ENCODE data around the gene ECE1.

The ECE1 gene

DNA sequence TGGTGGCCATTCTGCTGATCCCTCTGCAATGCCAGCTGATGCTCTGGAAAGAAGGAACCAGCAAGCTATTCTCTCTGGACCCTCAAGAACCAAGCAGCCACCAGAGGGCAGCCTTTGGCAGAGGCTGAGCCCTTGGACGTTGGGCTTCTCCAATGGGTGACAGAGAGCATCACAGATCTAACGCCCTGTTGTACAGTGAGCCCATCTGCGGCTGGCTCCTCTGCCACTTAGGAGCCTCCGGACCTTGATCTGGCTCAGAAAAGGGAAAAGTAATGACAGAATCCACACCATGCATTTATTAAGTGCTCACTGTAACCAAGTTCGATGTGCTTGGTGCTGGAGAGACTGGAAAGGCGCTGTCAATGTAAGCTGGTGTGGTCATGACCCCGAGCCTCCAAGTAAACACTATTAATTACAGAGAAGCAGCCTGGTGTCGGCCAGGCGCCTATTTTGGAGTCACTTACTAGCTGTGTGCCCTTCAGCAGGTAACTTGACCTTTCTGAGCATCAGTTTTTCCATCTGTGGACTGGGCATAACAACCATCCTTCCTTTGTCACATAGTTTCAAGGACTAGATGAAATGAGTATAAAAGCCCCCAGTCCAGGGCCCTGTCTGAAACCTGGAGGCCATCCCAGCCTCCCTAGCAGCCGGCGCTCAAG is 34.9 kb downstream of the ECE1 start:
- Histone ChIP-seq H3K4me3 (replicated peaks; ENCODE audit: low read depth, low read length) (no peak overlapping the region), H3K36me3 (ENCODE audit: control insufficient read depth, insufficient read depth, low read length) (peaks cover 6% of the 10 kb centered on the region), H3K27me3 (replicated peaks; ENCODE audit: control insufficient read depth, insufficient read depth, low read length) (no peaks in the 10 kb centered on the region)
- TF ChIP-seq, protein P1, sequence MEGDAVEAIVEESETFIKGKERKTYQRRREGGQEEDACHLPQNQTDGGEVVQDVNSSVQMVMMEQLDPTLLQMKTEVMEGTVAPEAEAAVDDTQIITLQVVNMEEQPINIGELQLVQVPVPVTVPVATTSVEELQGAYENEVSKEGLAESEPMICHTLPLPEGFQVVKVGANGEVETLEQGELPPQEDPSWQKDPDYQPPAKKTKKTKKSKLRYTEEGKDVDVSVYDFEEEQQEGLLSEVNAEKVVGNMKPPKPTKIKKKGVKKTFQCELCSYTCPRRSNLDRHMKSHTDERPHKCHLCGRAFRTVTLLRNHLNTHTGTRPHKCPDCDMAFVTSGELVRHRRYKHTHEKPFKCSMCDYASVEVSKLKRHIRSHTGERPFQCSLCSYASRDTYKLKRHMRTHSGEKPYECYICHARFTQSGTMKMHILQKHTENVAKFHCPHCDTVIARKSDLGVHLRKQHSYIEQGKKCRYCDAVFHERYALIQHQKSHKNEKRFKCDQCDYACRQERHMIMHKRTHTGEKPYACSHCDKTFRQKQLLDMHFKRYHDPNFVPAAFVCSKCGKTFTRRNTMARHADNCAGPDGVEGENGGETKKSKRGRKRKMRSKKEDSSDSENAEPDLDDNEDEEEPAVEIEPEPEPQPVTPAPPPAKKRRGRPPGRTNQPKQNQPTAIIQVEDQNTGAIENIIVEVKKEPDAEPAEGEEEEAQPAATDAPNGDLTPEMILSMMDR (IDR thresholded peaks at IDR 0.05; ENCODE audit: insufficient read depth, low read length, poor library complexity, severe bottlenecking): peak; percentile 84
- DNase-seq (ENCODE audit: extremely low read depth, insufficient read length): peak; percentile 33

DNA sequence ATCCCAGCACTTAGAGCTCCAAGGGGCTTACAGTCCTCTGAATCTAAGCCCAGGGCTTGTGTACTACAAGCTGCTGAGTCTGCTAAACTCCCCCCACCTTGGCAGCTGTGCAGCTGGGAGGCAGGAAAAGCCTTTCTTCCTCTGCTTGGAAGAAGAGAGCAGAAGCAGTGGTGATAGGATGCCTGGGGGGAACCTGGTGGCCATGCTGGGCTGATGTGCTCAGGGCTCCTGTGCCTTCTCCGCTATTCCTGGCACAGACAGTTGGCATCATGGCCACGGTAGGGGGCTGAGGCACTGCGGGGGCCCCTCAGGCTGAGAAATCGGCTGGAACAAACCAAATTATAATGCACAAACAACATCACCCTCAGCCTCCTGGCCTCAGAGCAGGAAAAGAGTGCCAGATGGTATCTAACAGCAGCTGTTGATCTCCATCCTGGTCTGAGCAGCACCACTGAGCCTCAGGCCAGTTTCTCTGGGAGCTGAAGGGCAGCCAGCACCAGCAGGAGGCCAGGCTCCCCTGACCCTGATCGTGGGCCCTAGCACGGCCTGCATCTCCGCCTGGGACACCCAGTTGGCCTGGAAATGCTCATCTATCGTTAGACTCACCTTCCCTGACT is 35.8 kb downstream of the ECE1 start:
- peaks cover 6% of the 10 kb centered on the region for H3K36me3 ChIP-seq (ENCODE audit: control insufficient read depth, insufficient read depth, low read length)
- DNase-seq (ENCODE audit: extremely low read depth, insufficient read length): no peak
- H3K4me3 ChIP-seq (replicated peaks; ENCODE audit: low read depth, low read length): no peak overlapping the region

DNA sequence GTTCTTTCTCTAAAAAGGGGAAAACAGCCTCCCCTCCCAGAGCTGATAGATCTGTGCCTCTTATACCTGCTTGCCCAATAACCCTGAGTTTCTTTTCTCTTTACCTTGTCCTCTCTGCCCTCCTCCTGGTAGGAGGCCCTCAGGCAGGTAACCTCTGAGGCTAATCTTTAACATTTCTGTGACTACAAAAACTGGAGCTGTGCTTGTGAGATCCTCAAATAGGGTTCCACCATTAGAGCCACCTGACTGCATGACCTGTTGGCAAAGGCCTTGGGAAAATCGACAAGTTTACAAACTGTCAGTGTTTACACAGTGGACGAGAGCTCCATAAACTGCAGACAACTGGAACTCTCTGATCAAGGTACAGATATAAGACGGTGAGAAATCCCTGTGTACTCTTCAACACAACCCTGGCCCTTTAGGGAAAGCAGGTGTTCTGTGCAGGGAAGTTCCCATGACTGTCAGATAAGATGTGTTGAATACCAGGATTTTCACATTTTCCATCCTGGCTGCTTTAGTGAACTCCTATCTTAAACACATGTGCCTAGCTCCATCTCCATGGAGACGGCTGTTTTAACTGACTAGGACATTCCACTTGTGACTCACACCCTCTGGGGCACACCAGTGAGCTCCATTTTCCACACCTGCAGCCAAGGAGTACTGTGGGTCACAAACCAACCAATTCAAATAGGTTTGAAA is 38.3 kb downstream of the ECE1 start:
- TF ChIP-seq, protein P1 (IDR thresholded peaks at IDR 0.05; ENCODE audit: insufficient read depth, low read length, poor library complexity, severe bottlenecking): no peak
- DNase-seq (ENCODE audit: extremely low read depth, insufficient read length): no peak
- Histone ChIP-seq H3K4me3 (replicated peaks; ENCODE audit: low read depth, low read length) (no peak overlapping the region), H3K36me3 (ENCODE audit: control insufficient read depth, insufficient read depth, low read length) (peaks cover 3% of the 10 kb centered on the region), H3K27me3 (replicated peaks; ENCODE audit: control insufficient read depth, insufficient read depth, low read length) (no peaks in the 10 kb centered on the region)

More for the DNA sequence above, 35.8 kb downstream of the ECE1 start:
- H3K27me3 ChIP-seq (replicated peaks; ENCODE audit: control insufficient read depth, insufficient read depth, low read length): no peaks in the 10 kb centered on the region
- TF ChIP-seq, protein P1 (IDR thresholded peaks at IDR 0.05; ENCODE audit: insufficient read depth, low read length, poor library complexity, severe bottlenecking): no peak

DNA sequence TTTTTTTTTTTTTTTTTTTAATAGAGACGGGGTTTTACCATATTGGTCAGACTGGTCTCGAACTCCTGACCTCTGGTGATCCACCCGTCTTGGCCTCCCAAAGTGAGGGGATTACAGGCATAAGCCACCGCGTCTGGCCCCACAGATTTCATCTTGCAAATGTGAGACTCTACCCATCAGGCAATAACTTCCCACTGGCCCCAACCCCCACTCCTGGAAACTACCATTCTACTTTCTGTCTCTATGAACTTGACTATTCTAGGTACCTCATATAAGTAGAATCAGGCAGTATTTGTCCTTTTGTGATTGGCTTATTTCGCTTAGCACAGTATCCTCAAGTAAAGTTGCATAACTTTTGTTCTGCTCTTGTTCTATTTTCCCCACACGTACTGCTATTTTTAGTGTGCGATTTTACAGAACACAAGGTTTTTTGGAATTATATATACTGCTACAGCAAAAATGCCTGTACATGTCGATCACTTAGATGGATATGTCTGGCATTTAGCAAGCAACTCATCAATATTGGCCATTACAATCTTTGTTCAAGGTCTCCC is 40.2 kb downstream of the ECE1 start:
- TF ChIP-seq, protein P1 (IDR thresholded peaks at IDR 0.05; ENCODE audit: insufficient read depth, low read length, poor library complexity, severe bottlenecking): no peak
- H3K4me3 ChIP-seq (replicated peaks; ENCODE audit: low read depth, low read length): no peak overlapping the region
- no peak for DNase-seq (ENCODE audit: extremely low read depth, insufficient read length)
- no peaks in the 10 kb centered on the region for H3K27me3 ChIP-seq (replicated peaks; ENCODE audit: control insufficient read depth, insufficient read depth, low read length)
- H3K36me3 ChIP-seq (ENCODE audit: control insufficient read depth, insufficient read depth, low read length): peaks cover 6% of the 10 kb centered on the region

DNA sequence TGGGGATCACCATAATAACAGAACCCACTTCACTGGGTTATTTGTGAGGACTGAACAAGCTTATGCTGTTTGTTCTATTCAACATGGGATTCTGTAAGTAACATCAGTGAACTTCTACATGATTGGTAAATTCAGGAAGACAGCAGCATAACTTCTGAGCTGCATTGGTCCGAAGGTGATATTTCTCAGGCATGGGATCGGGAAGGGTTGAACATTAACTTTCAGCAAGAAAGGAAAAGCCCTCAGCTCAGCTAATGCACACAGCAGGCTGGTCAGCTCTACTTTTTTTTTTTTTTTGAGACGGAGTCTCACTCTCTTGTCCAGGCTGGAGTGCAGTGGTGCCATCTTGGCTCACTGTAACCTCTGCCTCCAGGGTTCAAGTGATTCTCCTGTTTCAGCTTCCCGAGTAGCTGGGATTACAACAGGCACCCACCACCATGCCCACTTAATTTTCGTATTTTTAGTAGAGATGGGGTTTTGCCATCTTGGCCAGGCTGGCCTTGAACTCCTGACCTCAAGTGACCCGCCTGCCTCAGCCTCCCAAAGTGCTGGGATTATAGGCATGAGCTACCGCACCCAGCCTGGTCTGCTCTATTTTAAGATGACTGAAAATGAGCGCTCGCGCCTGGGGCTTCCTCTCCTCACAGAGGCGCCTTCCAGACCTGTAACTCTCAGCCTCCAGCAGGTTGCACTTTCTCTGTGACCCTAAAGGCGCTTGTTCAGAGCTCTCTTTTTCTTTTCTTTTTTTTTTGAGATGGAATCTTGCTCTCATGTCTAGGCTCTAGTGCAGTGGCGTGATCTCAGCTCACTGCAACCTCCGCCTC is 42.2 kb downstream of the ECE1 start:
- TF ChIP-seq, protein P1 (IDR thresholded peaks at IDR 0.05; ENCODE audit: insufficient read depth, low read length, poor library complexity, severe bottlenecking): no peak
- Histone ChIP-seq H3K4me3 (replicated peaks; ENCODE audit: low read depth, low read length) (no peak overlapping the region), H3K36me3 (ENCODE audit: control insufficient read depth, insufficient read depth, low read length) (peaks cover 8% of the 10 kb centered on the region), H3K27me3 (replicated peaks; ENCODE audit: control insufficient read depth, insufficient read depth, low read length) (no peaks in the 10 kb centered on the region)
- no peak for DNase-seq (ENCODE audit: extremely low read depth, insufficient read length)
